HG02840 (cell line): ENCODE results near the gene PAPOLB.
"Not testable (repeated sequence)": the region's sequence is repeated elsewhere in the genome, so short reads cannot be mapped to it uniquely, and the experiment has no call there.

ENCODE experiments used
- ATAC-seq: cut with Tn5 transposase; IDR thresholded peaks from one replicate; pipeline ENCODE4 v1.9.1; 2021; ENCODE audit warnings: mild to moderate bottlenecking, moderate library complexity, moderate number of reproducible peaks; ENCODE audit not compliant: unreplicated experiment, low FRiP score

The PAPOLB gene

GRCh38 chr7:4861673-4862072 is at the start of gene PAPOLB:
TSS of gene PAPOLB (minus strand) at chr7:4862030. CDS start at chr7:4861810, 220 bp downstream.
- ATAC-seq, result no peak

DNA sequence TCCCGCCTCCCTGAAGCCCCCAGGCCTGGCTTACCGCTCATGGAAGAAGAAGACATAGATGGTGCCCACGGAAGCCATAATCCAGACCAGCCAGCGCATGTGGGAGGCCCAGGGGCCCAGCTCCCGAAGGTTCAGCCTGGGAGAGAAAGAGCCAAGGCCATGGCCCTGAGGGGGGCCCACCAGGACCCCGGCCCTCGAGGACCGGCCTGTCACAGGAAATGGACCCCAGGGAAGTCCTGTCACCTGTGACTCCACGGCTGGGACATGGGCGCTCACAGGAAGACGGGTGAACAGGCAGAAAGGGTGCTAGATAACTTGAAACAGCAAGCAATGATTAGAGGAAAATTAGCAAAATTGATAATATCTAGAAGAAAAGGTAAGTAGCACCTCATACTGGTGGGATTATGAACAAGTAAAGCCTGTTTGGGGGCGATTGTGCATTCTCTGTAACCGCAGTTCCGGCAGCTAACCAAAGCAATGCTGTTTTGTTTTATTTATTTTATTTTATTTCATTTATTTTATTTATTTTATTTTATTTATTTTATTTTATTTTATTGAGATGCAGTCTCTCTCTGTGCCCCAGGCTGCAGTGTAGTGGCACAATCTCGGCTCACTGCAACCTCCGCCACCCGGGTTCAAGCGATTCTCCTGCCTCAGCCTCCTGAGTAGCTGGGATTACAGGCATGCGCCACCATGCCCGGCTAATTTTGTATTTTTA is 49.4 kb upstream of the PAPOLB start:
- ATAC-seq, result no peak

- no peak for ATAC-seq
These were observed 44.9 kb upstream of the PAPOLB start for GRCh38 chr7:4906682-4907081.

DNA sequence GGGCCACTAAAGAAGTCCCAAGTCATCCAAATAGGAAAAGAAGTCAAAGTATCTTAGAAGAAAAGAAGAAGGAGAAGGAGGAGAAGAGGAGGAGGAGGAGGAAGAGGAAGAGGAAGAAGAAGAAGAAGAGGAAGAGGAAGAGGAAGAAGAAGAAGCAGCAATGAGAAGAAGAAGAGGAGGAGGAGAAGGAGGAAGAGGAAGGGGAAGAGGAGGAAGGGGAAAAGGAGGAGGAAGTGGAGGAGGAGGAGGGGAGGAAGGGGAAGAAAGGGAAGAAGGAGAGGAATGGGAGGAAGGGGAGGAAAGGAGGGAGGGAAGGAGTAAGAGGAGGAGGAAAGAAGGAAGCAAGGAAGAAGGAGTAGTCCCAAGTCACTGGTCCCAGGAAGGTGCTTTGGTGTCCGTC is 43.3 kb upstream of the PAPOLB start:
- ATAC-seq, result no peak

- no peak for ATAC-seq
These were observed 42.5 kb upstream of the PAPOLB start for GRCh38 chr7:4904346-4904745.

- no peak for ATAC-seq
These were observed 33.9 kb upstream of the PAPOLB start for GRCh38 chr7:4895766-4896165.

- ATAC-seq, result no peak
These were observed 32.7 kb upstream of the PAPOLB start for GRCh38 chr7:4894482-4894881.

DNA sequence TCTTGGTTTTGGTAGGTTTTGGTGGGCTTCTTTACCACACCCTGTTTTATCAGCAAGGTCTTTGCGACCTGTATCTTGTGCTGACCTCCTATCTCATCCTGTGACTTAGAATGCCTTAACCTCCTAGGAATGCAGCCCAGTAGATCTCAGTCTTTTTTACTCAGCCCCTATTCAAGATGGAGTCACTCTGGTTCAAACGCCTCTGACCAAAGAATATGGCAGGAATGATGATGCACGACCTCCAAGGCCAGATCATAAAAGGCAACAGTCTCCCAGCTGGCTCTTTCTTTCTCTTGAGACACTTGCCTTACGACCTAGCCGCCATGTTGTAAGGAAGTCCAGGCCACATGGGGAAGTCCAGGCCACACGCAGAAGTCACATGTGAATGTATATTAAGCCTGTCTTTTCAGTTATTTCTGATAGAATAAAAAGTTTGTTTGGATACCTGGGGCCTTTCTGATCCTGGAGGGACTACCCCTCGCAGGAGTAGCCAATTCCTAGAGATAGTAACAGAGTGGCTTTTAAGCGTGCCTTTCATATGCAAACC is 32.2 kb upstream of the PAPOLB start:
- no peak for ATAC-seq

GRCh38 chr7:4893188-4893587 is 31.4 kb upstream of the PAPOLB start:
- ATAC-seq, result not testable (repeated sequence)

DNA sequence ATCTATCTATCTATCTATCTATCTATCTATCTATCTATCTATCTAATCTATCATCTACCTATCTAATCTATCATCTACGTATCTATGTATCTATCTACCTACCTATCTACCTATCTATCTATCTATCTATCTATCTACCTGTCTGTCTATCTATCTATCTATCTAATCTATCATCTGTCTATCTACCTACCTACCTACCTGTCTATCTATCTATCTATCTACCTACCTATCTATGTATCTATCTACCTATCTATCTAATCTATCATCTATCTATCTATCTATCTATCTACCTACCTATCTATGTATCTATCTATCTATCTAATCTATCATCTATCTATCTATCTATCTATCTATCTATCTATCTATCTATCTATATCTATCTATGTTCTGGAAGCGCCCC is 29.7 kb upstream of the PAPOLB start:
- not testable (repeated sequence) for ATAC-seq

GRCh38 chr7:4889682-4890081 is 27.9 kb upstream of the PAPOLB start:
- no peak for ATAC-seq

DNA sequence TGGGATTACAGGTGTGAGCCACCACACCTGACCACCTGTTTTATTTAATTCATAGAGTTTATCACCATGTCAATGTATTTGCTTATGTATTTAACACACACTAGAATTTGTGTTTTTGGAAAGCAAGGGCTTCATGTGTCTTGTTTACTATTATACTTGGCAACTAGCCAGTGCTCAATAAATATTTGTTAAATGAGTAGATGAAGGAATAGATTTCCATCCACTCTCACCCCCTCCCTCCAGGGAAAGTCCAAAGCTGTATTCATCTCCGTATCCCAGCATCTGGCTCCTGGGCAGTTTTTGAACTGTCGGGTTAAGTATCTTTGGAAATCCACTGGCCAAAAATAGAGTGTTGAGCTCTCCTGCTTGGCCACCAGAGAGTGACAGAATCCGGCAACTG is 26.3 kb upstream of the PAPOLB start:
- ATAC-seq, result no peak

DNA sequence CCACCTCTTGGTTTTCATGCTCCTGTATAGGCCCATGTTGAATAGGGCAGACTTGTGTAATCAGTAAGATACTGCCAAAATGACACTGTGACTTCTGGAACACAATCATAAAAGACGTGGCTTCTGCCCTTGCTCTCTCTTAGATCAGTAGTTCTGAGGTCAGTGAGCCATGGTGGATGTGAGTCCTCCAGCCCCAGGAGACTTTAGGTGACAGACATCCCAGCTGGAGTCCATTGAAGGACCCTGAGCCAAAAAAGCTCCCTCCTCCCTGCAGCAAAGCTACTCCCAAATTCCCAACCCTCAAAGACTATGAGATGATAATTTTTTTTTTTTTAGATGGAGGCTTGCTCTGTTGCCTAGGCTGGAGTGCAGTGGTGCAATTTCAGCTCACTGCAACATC is 24.8 kb upstream of the PAPOLB start:
- ATAC-seq, result no peak

GRCh38 chr7:4885317-4885807 is 23.5 kb upstream of the PAPOLB start:
- ATAC-seq, result no peak

- no peak for ATAC-seq
These were observed 22.3 kb upstream of the PAPOLB start for GRCh38 chr7:4884164-4884563.

GRCh38 chr7:4883372-4884144 is 21.7 kb upstream of the PAPOLB start, which contains the start of gene RADIL:
TSS of gene RADIL (minus strand) at chr7:4883716. CDS start at chr7:4878139, 5,577 bp downstream.
- no peak for ATAC-seq

DNA sequence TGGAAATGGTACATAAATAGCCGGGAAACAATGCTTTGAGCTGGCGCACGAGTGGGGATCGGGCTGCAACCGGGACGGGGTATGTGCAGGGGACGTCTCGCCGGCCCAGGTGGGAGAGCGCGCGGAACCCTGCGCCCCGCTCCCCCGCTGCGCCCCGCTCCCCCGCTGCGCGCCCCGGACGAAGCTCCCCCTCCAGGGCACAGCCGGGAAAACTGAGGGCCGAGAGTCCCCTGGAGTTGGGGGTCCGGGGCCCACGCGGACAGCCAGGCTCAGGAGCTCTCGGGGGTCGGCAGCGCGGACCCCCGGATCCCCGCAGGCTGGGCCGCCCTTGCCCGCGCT is 21.2 kb upstream of the PAPOLB start:
- no peak for ATAC-seq

DNA sequence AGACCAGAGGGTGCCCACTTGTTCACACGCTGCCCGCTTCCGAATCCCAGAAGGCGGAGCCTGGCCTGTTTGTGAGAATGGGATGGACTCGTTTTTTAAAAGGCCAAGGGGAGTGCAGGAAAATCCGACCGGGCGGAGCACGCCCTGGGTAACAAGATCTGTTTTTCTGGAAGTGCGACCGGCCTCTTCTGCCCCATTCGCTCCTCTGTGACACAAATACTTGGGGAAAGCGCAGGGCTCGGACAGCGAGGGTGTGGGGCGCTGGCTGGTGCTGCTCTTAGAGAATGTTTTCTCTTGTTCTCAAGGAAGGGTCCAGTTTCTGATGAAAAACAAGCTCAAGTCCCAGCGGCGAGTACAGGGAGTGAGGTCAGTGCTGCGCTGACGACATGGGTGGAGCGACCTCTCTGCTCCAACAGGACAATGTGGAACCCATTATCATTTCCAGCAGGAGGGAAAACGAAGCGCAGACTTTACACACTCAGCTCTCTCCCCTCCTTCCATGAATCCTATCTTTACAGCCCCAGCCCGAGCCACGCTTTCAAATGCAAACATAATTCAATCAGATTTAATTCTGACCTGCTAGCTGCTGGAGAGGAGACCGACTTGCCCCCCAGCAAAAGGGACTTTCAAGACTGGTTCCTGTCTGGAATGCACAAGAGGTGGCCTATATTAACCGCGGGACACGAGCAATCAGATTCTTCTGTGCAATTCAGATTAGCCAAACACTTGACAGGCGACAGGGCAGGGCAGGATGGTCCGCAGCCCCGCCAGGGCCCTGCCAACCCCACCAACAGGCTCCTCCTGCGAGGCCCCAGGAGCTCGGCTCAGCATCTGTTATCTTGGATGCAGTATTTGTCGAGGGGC is 20.6 kb upstream of the PAPOLB start:
- ATAC-seq, result no peak

GRCh38 chr7:4880218-4880617 is 18.4 kb upstream of the PAPOLB start:
- ATAC-seq, result no peak

DNA sequence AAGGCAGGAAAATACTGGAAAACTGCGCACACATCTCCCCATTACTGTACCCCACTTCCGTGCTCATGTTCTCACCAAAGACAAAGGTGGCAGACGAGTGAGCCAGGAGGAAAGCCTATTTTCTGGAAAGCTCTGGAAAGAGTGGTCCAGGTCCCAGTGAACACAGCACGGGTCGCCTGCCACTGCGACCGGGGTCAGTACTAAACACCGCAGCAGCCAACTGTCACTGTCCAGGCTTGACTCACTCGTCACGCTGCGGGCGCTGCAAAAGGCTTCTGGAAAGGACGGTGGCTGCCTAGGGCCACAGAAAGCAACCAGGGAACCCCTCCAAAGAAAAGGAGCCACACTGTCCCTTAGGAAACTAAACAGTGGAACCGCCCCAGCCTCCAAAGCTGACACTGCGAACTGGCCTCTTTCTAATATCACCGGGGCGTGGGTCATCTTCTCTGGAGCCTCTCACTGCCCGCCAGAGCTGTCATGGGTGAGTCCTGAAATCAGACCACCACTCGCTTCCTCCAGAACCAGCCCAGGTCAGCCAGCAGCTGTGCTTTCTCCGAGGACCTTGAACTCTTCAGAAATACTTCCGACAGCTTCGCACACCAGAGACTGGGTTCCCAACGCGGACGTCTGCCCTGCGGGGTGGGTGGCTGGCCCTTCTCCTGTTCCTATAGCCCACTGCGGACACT is 17.7 kb upstream of the PAPOLB start:
- no peak for ATAC-seq
